Gastroesophageal sphincter (tissue), 3 donors: ENCODE data around the gene LAT.

Experiments used
- CTCF ChIP-seq, 4 experiments: fragments of 200-600 bp in 2 of 4; fragments of 450-650 bp in 2 of 4; sonication (generic) in 1 of 4; IDR thresholded peaks; one replicate each; pipeline ENCODE4 v1.5.1; 2017 to 2019; ENCODE audit warnings: antibody characterized with exemption in 4 of 4, mild to moderate bottlenecking in 2 of 4, moderate library complexity in 2 of 4
- EP300 ChIP-seq: sonication (generic); formaldehyde crosslinking; IDR thresholded peaks from one replicate; pipeline ENCODE4 v1.6.1; 2017; ENCODE audit warnings: antibody characterized with exemption, mild to moderate bottlenecking
- POLR2A ChIP-seq, 2 donors: fragments of 450-650 bp; IDR thresholded peaks; one replicate each; pipeline ENCODE4 v1.6.1; 2017; ENCODE audit warnings: antibody characterized with exemption in 2 of 2, mild to moderate bottlenecking in 2 of 2, moderate library complexity in 1 of 2
- POLR2AphosphoS5 ChIP-seq: sonication (generic); formaldehyde crosslinking; IDR thresholded peaks from one replicate; pipeline ENCODE4 v1.6.1; 2017; ENCODE audit warnings: antibody characterized with exemption

DNA sequence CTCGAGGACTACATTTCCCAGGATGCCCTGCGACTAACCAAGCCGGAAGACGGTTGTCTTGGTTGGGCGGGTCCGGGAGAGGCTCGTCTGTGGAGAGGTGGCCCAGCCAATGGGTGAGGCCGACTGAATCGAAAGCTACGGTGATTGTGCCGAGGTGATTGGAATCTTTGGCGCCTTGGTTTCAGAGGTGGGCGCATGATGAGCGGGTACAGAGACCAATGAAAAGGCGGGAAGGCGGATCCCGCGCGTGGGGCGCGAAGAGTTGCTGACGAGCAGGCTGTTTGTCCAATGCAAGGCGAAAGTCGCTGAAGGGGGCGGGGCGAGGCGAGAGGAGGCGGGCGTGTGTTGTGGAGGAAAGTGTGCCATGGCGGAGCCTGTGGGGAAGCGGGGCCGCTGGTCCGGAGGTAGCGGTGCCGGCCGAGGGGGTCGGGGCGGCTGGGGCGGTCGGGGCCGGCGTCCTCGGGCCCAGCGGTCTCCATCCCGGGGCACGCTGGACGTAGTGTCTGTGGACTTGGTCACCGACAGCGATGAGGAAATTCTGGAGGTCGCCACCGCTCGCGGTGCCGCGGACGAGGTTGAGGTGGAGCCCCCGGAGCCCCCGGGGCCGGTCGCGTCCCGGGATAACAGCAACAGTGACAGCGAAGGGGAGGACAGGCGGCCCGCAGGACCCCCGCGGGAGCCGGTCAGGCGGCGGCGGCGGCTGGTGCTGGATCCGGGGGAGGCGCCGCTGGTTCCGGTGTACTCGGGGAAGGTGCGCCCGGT, 34.0 kb upstream of the LAT start, which contains the start of gene NFATC2IP:
- TF ChIP-seq CTCF (IDR thresholded peaks at IDR 0.05) = no peak
- TF ChIP-seq POLR2A (IDR thresholded peaks at IDR 0.05) = peak in 1 of 2 donors; percentile 35
- TF ChIP-seq POLR2AphosphoS5 = peak; percentile 19
- TF ChIP-seq EP300 = no peak
